ENCODE measurements around the gene SEPHS1.
"Not testable (repeated sequence)": the region's sequence is repeated elsewhere in the genome, so short reads cannot be mapped to it uniquely, and the experiment has no call there.

SEPHS1 gene, protein sequence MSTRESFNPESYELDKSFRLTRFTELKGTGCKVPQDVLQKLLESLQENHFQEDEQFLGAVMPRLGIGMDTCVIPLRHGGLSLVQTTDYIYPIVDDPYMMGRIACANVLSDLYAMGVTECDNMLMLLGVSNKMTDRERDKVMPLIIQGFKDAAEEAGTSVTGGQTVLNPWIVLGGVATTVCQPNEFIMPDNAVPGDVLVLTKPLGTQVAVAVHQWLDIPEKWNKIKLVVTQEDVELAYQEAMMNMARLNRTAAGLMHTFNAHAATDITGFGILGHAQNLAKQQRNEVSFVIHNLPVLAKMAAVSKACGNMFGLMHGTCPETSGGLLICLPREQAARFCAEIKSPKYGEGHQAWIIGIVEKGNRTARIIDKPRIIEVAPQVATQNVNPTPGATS

DNA sequence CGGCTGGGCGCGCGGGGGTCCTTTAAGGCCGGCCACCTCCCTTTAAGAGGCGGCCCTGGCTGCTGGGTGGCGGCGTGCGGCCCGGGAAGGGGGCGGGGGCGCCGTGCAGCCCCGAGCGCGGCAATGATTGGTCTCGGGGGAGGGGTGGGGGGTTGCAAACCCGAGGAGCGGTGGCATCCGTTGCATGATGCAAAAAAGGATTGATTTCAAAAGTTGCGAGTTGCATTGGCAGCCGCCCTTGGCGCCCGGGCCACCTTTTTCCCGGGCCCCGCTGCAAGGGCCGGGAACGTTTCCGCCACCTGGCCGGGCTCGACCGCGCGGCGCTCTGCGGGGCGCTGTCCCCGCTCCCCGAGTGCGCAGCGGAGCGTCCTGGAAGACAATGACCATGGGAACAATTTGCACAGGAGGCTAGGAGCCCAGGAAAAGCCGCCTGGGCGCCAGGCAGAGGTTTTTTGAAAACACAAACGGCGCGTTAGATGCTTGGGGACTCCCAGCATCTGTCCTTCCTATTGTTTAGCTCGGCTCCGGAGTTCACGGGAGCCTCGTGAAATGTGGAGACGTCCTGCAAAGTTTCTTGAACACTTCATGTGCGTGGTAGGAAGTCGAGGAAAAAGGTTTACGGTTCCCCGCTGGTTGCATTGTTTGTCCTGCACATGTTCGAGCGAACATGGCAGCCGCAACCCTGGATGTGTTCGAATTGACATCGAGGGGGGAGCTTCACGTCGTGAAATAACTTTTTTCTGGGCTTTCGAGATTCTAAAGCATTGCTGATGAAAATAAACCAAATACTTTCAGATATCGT lies at the start of gene SEPHS1:
TSS of gene SEPHS1 (minus strand) at position 78 of the 802 bp plus-strand sequence. CDS start 3,343 bp downstream, outside the sequence.
- Mint-ChIP-seq H3K36me3 (ENCODE audit: low read depth) (peaks cover 15% of the 10 kb centered on the region), H3K4me1 (ENCODE audit: low read depth) (peaks cover 45% of the 10 kb centered on the region), H3K27ac (peak within 1 kb of the TSS; percentile 95), H3K27me3 (ENCODE audit: low read depth) (peaks cover 2% of the 10 kb centered on the region), H3K4me3 (peak within 1 kb of the TSS; percentile 94), H3K9me3 (no peaks in the 10 kb centered on the region)
- peak; percentile 84 for DNase-seq (ENCODE audit: low spot score)

GRCh38 chr10:13397052-13397451 lies 49.0 kb upstream of the SEPHS1 start:
- no peaks in the 10 kb centered on the region for H3K36me3 Mint-ChIP-seq (ENCODE audit: low read depth)
- no peak for DNase-seq (ENCODE audit: low spot score)
- no peak overlapping the region for H3K4me3 Mint-ChIP-seq
- no peaks in the 10 kb centered on the region for H3K27me3 Mint-ChIP-seq (ENCODE audit: low read depth)
- H3K9me3 Mint-ChIP-seq, result no peaks in the 10 kb centered on the region
- no peak overlapping the region for H3K27ac Mint-ChIP-seq
- H3K4me1 Mint-ChIP-seq (ENCODE audit: low read depth), result no peaks in the 10 kb centered on the region

- H3K4me1 Mint-ChIP-seq (ENCODE audit: low read depth), result no peaks in the 10 kb centered on the region
- H3K27ac Mint-ChIP-seq, result no peak overlapping the region
- no peaks in the 10 kb centered on the region for H3K27me3 Mint-ChIP-seq (ENCODE audit: low read depth)
- no peak overlapping the region for H3K4me3 Mint-ChIP-seq
- DNase-seq (ENCODE audit: low spot score), result no peak
- no peaks in the 10 kb centered on the region for H3K36me3 Mint-ChIP-seq (ENCODE audit: low read depth)
- H3K9me3 Mint-ChIP-seq, result no peaks in the 10 kb centered on the region
These were observed 48.3 kb upstream of the SEPHS1 start for GRCh38 chr10:13396369-13396768.

GRCh38 chr10:13395540-13395939 lies 47.4 kb upstream of the SEPHS1 start:
- no peak overlapping the region for H3K4me3 Mint-ChIP-seq
- H3K27ac Mint-ChIP-seq, result no peak overlapping the region
- DNase-seq (ENCODE audit: low spot score), result no peak
- H3K27me3 Mint-ChIP-seq (ENCODE audit: low read depth), result no peaks in the 10 kb centered on the region
- H3K4me1 Mint-ChIP-seq (ENCODE audit: low read depth), result no peaks in the 10 kb centered on the region
- H3K36me3 Mint-ChIP-seq (ENCODE audit: low read depth), result no peaks in the 10 kb centered on the region
- no peaks in the 10 kb centered on the region for H3K9me3 Mint-ChIP-seq

DNA sequence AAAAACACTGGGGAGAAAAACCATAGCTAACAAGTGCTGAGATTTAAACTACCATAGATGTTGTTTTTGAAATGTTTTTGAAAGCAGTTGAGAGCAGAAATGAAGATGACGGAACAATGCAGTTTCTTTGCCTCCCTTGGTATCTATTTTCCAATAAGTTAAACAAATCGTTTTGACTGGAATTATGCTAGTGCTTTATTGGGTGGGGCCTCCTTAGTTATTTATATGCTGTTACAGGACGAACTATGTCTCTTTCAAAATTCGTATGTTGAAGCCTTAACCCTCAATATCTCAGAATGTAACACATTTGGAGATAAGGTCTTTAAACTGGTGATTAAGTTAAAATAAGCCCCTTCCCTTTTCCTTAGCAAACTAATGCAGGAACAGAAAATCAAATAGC lies 45.5 kb upstream of the SEPHS1 start:
- Mint-ChIP-seq H3K36me3 (ENCODE audit: low read depth) (no peaks in the 10 kb centered on the region), H3K9me3 (no peaks in the 10 kb centered on the region), H3K27me3 (ENCODE audit: low read depth) (peaks cover 5% of the 10 kb centered on the region), H3K27ac (no peak overlapping the region), H3K4me1 (ENCODE audit: low read depth) (no peaks in the 10 kb centered on the region), H3K4me3 (no peak overlapping the region)
- DNase-seq (ENCODE audit: low spot score), result no peak

- no peaks in the 10 kb centered on the region for H3K4me1 Mint-ChIP-seq (ENCODE audit: low read depth)
- no peaks in the 10 kb centered on the region for H3K36me3 Mint-ChIP-seq (ENCODE audit: low read depth)
These were observed 44.6 kb upstream of the SEPHS1 start for GRCh38 chr10:13392701-13393100.

DNA sequence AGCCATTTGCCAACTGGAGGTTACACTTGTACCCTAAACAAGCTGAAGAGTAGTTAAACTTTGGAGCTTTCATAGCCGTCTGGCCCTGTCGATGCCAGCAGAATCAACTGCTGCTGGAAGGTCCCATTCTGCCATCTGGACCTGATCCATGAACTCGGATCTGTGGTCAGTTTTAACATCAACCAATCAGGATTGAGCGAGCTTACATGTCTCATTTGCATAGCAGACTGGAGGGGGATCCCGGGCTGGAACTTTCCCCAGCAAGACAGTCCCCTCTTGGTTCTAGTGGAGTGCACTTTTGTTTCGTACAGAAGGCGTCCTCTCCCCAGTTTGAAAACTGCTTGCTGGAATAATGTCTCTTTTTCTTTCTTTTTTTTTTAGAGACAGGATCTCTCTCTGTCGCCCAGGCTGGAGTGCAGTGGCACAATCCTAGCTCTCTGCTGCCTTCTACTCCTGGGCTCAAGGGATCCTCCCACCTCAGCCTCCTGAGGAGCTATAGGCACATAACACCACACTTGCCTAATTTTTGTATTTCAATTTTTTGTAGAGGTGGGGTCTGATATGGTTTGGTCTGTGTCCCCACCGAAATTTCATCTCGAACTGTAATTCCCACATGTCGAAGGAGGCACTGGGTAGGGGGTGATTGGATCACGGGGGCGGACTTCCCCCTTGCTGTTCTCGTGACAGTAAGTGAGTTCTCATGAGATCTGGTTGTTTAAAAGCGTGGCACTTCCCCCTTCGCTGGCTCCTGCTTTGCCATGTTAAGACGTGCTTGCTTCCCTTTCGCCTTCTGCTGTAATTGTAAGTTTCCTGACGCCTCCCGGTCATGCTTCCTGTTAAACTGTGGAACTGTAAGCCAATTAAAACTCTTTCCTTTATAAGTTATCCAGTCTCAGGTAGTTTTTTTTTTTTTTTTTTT lies 42.8 kb upstream of the SEPHS1 start:
- Mint-ChIP-seq H3K4me3 (no peak overlapping the region), H3K27ac (no peak overlapping the region), H3K9me3 (no peaks in the 10 kb centered on the region), H3K4me1 (ENCODE audit: low read depth) (no peaks in the 10 kb centered on the region), H3K27me3 (ENCODE audit: low read depth) (peaks cover 9% of the 10 kb centered on the region), H3K36me3 (ENCODE audit: low read depth) (no peaks in the 10 kb centered on the region)
- DNase-seq (ENCODE audit: low spot score), result no peak

More at GRCh38 chr10:13392701-13393100, 44.6 kb upstream of the SEPHS1 start:
- no peak overlapping the region for H3K27ac Mint-ChIP-seq
- DNase-seq (ENCODE audit: low spot score), result no peak
- no peak overlapping the region for H3K4me3 Mint-ChIP-seq
- no peaks in the 10 kb centered on the region for H3K9me3 Mint-ChIP-seq
- H3K27me3 Mint-ChIP-seq (ENCODE audit: low read depth), result peaks cover 9% of the 10 kb centered on the region

- H3K4me1 Mint-ChIP-seq (ENCODE audit: low read depth), result no peaks in the 10 kb centered on the region
- no peaks in the 10 kb centered on the region for H3K36me3 Mint-ChIP-seq (ENCODE audit: low read depth)
- H3K4me3 Mint-ChIP-seq, result no peak overlapping the region
- H3K27ac Mint-ChIP-seq, result no peak overlapping the region
- no peak for DNase-seq (ENCODE audit: low spot score)
- H3K9me3 Mint-ChIP-seq, result no peaks in the 10 kb centered on the region
- H3K27me3 Mint-ChIP-seq (ENCODE audit: low read depth), result peaks cover 11% of the 10 kb centered on the region
These were observed 40.6 kb upstream of the SEPHS1 start for GRCh38 chr10:13388478-13389230.

DNA sequence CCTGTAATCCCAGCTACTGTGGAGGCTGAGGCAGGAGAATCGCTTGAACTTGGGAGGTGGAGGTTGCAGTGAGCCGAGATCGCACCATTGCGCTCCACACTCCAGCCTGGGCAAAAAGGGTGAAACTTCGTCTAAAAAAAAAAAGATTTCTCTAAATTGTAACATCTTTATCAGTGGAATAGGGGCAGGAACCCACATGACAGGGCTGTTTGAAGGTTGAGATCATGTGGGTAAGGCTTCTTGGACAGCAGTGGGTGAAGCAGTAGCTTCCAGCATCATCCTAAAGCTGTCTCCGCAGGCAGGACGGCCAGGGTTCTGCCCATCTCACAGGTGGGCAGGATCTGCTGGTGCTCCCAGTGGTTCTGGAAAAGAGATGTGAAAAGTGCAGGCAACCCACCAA lies 37.9 kb upstream of the SEPHS1 start:
- H3K4me1 Mint-ChIP-seq (ENCODE audit: low read depth), result peaks cover 8% of the 10 kb centered on the region

DNA sequence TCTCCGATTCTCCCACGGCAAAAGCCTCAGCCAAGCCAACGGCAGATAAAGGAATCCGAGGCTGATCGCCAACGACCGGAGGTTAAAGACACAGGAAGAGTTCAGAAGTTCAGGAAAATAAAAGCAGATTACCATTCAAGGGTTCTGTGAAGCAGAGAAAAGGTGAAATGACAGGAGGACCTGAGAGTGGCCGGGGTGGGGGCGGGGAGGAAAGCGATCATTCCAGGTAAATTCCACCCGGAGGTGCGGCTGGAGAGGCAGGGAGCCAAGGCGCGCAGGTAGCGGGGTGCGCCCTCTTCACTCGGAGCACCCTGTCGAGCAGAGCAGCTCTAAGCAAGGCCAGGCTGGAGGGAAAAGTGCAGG lies 35.3 kb upstream of the SEPHS1 start:
- H3K4me3 Mint-ChIP-seq, result peak overlapping the region; percentile 33
- H3K27ac Mint-ChIP-seq, result no peak overlapping the region
- peaks cover 8% of the 10 kb centered on the region for H3K4me1 Mint-ChIP-seq (ENCODE audit: low read depth)
- peaks cover 33% of the 10 kb centered on the region for H3K27me3 Mint-ChIP-seq (ENCODE audit: low read depth)
- no peak for DNase-seq (ENCODE audit: low spot score)
- H3K36me3 Mint-ChIP-seq (ENCODE audit: low read depth), result no peaks in the 10 kb centered on the region
- H3K9me3 Mint-ChIP-seq, result no peaks in the 10 kb centered on the region

More for the DNA sequence above, 37.9 kb upstream of the SEPHS1 start:
- Mint-ChIP-seq H3K27ac (no peak overlapping the region), H3K36me3 (ENCODE audit: low read depth) (no peaks in the 10 kb centered on the region), H3K4me3 (no peak overlapping the region), H3K9me3 (no peaks in the 10 kb centered on the region), H3K27me3 (ENCODE audit: low read depth) (peaks cover 32% of the 10 kb centered on the region)
- DNase-seq (ENCODE audit: low spot score), result no peak

- Mint-ChIP-seq H3K9me3 (no peaks in the 10 kb centered on the region), H3K4me1 (ENCODE audit: low read depth) (peaks cover 8% of the 10 kb centered on the region), H3K36me3 (ENCODE audit: low read depth) (no peaks in the 10 kb centered on the region), H3K4me3 (peak overlapping the region; percentile 33), H3K27me3 (ENCODE audit: low read depth) (peaks cover 30% of the 10 kb centered on the region), H3K27ac (no peak overlapping the region)
- DNase-seq (ENCODE audit: low spot score), result no peak
These were observed 34.8 kb upstream of the SEPHS1 start for GRCh38 chr10:13382703-13383398.

DNA sequence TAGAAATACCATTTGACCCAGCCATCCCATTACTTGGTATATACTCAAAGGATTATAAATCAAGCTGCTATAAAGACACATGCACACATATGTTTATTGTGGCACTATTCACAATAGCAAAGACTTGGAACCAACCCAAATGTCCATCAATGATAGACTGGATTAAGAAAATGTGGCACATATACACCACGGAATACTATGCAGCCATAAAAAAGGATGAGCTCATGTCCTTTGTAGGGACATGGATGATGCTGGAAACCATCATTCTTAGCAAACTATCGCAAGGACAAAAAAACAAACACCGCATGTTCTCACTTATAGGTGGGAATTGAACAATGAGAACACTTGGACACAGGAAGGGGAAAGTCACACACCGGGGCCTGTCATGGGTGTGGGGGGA lies 31.0 kb upstream of the SEPHS1 start:
- H3K36me3 Mint-ChIP-seq (ENCODE audit: low read depth); H3K9me3 Mint-ChIP-seq; H3K27ac Mint-ChIP-seq; DNase-seq (ENCODE audit: low spot score); H3K4me1 Mint-ChIP-seq (ENCODE audit: low read depth); H3K4me3 Mint-ChIP-seq: not testable (repeated sequence)
- H3K27me3 Mint-ChIP-seq (ENCODE audit: low read depth), result peaks cover 27% of the 10 kb centered on the region

- Mint-ChIP-seq H3K36me3 (ENCODE audit: low read depth) (no peaks in the 10 kb centered on the region), H3K4me1 (ENCODE audit: low read depth) (no peaks in the 10 kb centered on the region), H3K27ac (no peak overlapping the region), H3K27me3 (ENCODE audit: low read depth) (peaks cover 11% of the 10 kb centered on the region), H3K4me3 (no peak overlapping the region), H3K9me3 (no peaks in the 10 kb centered on the region)
- DNase-seq (ENCODE audit: low spot score), result no peak
These were observed 28.7 kb upstream of the SEPHS1 start for GRCh38 chr10:13376746-13377145.
